HEK293 (cell line): ENCODE data around the gene ARGLU1.

Experiments used
- CTCF ChIA-PET: fragments of 350-600 bp; formaldehyde crosslinking; extraction: SDS; loops from one replicate; lab custom pipeline; 2021; ENCODE audit warnings: antibody characterized with exemption; lab: Yijun Ruan, JAX
- POLR2A ChIA-PET: fragments of 300-600 bp; formaldehyde crosslinking; extraction: SDS; loops from one replicate; lab custom pipeline; 2020; ENCODE audit warnings: antibody characterized with exemption, inconsistent platforms; lab: Yijun Ruan, JAX
- H3K27ac ChIP-seq: fragments of 200-500 bp; sonication (Bioruptor generic); 2 replicates; pipeline ENCODE4 v1.5.1; 2014; ENCODE audit warnings: low read depth, low read length, control low read depth, inconsistent platforms; ENCODE audit errors: extremely low read depth
- H3K36me3 ChIP-seq, 2 experiments: fragments of 200-500 bp in 1 of 2; sonication (Bioruptor generic) in 1 of 2; 1 replicate in 1 of 2; 2 replicates in 1 of 2; pipeline ENCODE4 v1.5.1; 2014 to 2017; ENCODE audit warnings: inconsistent platforms in 2 of 2, low read length in 2 of 2; ENCODE audit not compliant: control insufficient read depth in 2 of 2, insufficient read depth in 1 of 2
- H3K4me1 ChIP-seq: fragments of 200-500 bp; sonication (Bioruptor generic); 2 replicates; pipeline ENCODE4 v1.5.1; 2014; ENCODE audit warnings: mild to moderate bottlenecking, low read length, inconsistent platforms; ENCODE audit not compliant: control insufficient read depth, insufficient read depth
- H3K4me3 ChIP-seq: 2 replicates; pipeline ENCODE4 v1.5.1; 2011; ENCODE audit warnings: low read depth, mild to moderate bottlenecking, control low read depth, low read length, moderate library complexity
- H3K9me3 ChIP-seq: fragments of 200-500 bp; sonication (Bioruptor generic); 2 replicates; pipeline ENCODE4 v1.5.1; 2014; ENCODE audit warnings: low read depth, low read length, inconsistent platforms; ENCODE audit not compliant: control insufficient read depth, insufficient read depth
- BCL11A ChIP-seq: fragments of 450-650 bp; formaldehyde crosslinking; IDR thresholded peaks from 2 replicates; pipeline ENCODE4 v1.5.1; 2016; ENCODE audit warnings: low read depth, missing biosample characterization, missing genetic modification characterization
- GLIS2 ChIP-seq: fragments of 450-650 bp; formaldehyde crosslinking; IDR thresholded peaks from 2 replicates; pipeline ENCODE4 v1.5.1; 2016; ENCODE audit warnings: missing biosample characterization, missing genetic modification characterization
- HIC1 ChIP-seq: fragments of 450-650 bp; formaldehyde crosslinking; IDR thresholded peaks from 2 replicates; pipeline ENCODE4 v1.5.1; 2016; ENCODE audit warnings: missing biosample characterization, missing genetic modification characterization
- KLF1 ChIP-seq: fragments of 450-650 bp; formaldehyde crosslinking; IDR thresholded peaks from 2 replicates; pipeline ENCODE4 v1.5.1; 2016; ENCODE audit warnings: missing biosample characterization, missing genetic modification characterization
- PBX3 ChIP-seq: sonication (generic); formaldehyde crosslinking; IDR thresholded peaks from 2 replicates; pipeline ENCODE4 v1.8.1; 2022; ENCODE audit warnings: mild to moderate bottlenecking, moderate library complexity, missing genetic modification reagents
- ZBTB1 ChIP-seq: fragments of 450-650 bp; formaldehyde crosslinking; IDR thresholded peaks from 2 replicates; pipeline ENCODE4 v1.5.1; 2016; ENCODE audit warnings: missing biosample characterization, missing genetic modification characterization
- ZBTB21 ChIP-seq: fragments of 450-650 bp; formaldehyde crosslinking; IDR thresholded peaks from 2 replicates; pipeline ENCODE4 v1.5.1; 2017; ENCODE audit warnings: missing biosample characterization, missing genetic modification characterization
- ZFP41 ChIP-seq: fragments of 450-650 bp; formaldehyde crosslinking; IDR thresholded peaks from 2 replicates; pipeline ENCODE4 v1.5.1; 2016; ENCODE audit warnings: missing biosample characterization, missing genetic modification characterization, borderline replicate concordance
- ZNF169 ChIP-seq: fragments of 450-650 bp; formaldehyde crosslinking; IDR thresholded peaks from 2 replicates; pipeline ENCODE4 v1.5.1; 2016; ENCODE audit warnings: missing biosample characterization, missing genetic modification characterization
- ZNF175 ChIP-seq: fragments of 450-650 bp; formaldehyde crosslinking; IDR thresholded peaks from 2 replicates; pipeline ENCODE4 v1.5.1; 2016; ENCODE audit warnings: missing biosample characterization, missing genetic modification characterization
- ZNF239 ChIP-seq: fragments of 450-650 bp; formaldehyde crosslinking; IDR thresholded peaks from 2 replicates; pipeline ENCODE4 v1.5.1; 2016; ENCODE audit warnings: missing biosample characterization, missing genetic modification characterization
- ZNF248 ChIP-seq: fragments of 450-650 bp; formaldehyde crosslinking; IDR thresholded peaks from 2 replicates; pipeline ENCODE4 v1.5.1; 2017; ENCODE audit warnings: missing biosample characterization, missing genetic modification characterization
- ZNF26 ChIP-seq: fragments of 450-650 bp; formaldehyde crosslinking; IDR thresholded peaks from 2 replicates; pipeline ENCODE4 v1.5.1; 2016; ENCODE audit warnings: missing biosample characterization, missing genetic modification characterization
- ZNF302 ChIP-seq: fragments of 450-650 bp; formaldehyde crosslinking; IDR thresholded peaks from 2 replicates; pipeline ENCODE4 v1.5.1; 2016; ENCODE audit warnings: missing biosample characterization, missing genetic modification characterization, low read depth
- ZNF37A ChIP-seq: fragments of 450-650 bp; IDR thresholded peaks from 2 replicates; pipeline ENCODE4 v1.5.1; 2018; ENCODE audit warnings: missing biosample characterization, missing genetic modification characterization
- ZNF404 ChIP-seq: fragments of 450-650 bp; formaldehyde crosslinking; IDR thresholded peaks from 2 replicates; pipeline ENCODE4 v1.5.1; 2017; ENCODE audit warnings: missing biosample characterization, missing genetic modification characterization
- ZNF501 ChIP-seq: fragments of 450-650 bp; formaldehyde crosslinking; IDR thresholded peaks from 2 replicates; pipeline ENCODE4 v1.5.1; 2016; ENCODE audit warnings: missing biosample characterization, missing genetic modification characterization
- ZNF544 ChIP-seq: fragments of 450-650 bp; formaldehyde crosslinking; IDR thresholded peaks from 2 replicates; pipeline ENCODE4 v1.5.0; 2017; ENCODE audit warnings: missing biosample characterization, missing genetic modification characterization
- ZNF549 ChIP-seq: fragments of 450-650 bp; IDR thresholded peaks from 2 replicates; pipeline ENCODE4 v1.5.1; 2018; ENCODE audit warnings: missing biosample characterization, missing genetic modification characterization, mild to moderate bottlenecking, inconsistent platforms, moderate library complexity
- ZNF555 ChIP-seq: fragments of 450-650 bp; formaldehyde crosslinking; conservative IDR thresholded peaks from 2 replicates; pipeline ENCODE4 v1.5.1; 2017; ENCODE audit warnings: missing biosample characterization, mild to moderate bottlenecking, missing genetic modification characterization, inconsistent platforms
- ZNF621 ChIP-seq: fragments of 450-650 bp; formaldehyde crosslinking; IDR thresholded peaks from 2 replicates; pipeline ENCODE4 v1.5.1; 2017; ENCODE audit warnings: missing biosample characterization, missing genetic modification characterization
- ZNF658 ChIP-seq: fragments of 450-650 bp; formaldehyde crosslinking; IDR thresholded peaks from 2 replicates; pipeline ENCODE4; 2016; ENCODE audit warnings: missing biosample characterization, missing genetic modification characterization
- ZNF837 ChIP-seq: fragments of 450-650 bp; formaldehyde crosslinking; IDR thresholded peaks from 2 replicates; pipeline ENCODE4 v1.5.1; 2016; ENCODE audit warnings: missing biosample characterization, missing genetic modification characterization
- TF ChIP-seq, protein P1 (sequence below): fragments of 450-650 bp; formaldehyde crosslinking; IDR thresholded peaks from 2 replicates; pipeline ENCODE4 v1.5.1; 2016; ENCODE audit warnings: missing biosample characterization, missing genetic modification characterization, low read depth
- TF ChIP-seq, protein P2 (sequence below): fragments of 450-650 bp; formaldehyde crosslinking; IDR thresholded peaks from 2 replicates; pipeline ENCODE4 v1.5.1; 2016; ENCODE audit warnings: missing biosample characterization, missing genetic modification characterization

The ARGLU1 gene

DNA sequence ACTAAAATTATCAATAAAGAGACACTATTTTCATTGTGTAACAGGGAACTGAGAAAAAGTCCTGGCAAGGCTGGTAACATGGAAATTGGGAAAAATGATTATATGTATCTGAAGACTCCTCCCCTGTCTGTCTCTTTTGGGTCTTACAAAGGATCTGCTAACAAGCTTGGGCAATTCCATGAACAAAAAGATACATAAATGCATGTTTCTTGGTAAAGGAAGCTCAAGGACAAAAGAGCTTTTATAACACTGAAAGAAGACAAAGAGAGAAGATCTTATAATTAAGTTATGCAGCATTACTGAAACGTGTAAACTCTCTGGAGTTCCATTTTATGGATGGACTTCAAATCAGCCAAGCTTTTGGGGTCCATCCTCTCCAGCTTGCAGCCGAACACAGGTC lies 61.7 kb downstream of the ARGLU1 start:
- Histone ChIP-seq H3K36me3 (peaks cover 7 to 50% of the 10 kb centered on the region in 2 experiments), H3K4me3 (no peak overlapping the region), H3K27ac (no peak overlapping the region), H3K9me3 (no peaks in the 10 kb centered on the region), H3K4me1 (no peaks in the 10 kb centered on the region; the same call in 1 of the 2 replicates)
- TF ChIP-seq ZNF37A (no peak), KLF1 (no peak)
- CTCF ChIA-PET: interaction anchor here (0.6 to 0.7 kb wide), 2 partner anchors 12 to 866 kb away, joined by 3 read pairs; no protein-coding TSS in a partner anchor
- POLR2A ChIA-PET: no interaction called here

GRCh38 chr13:106505732-106506131 lies 62.2 kb downstream of the ARGLU1 start:
- Histone ChIP-seq H3K36me3 (peaks cover 2 to 48% of the 10 kb centered on the region in 2 experiments; a peak in 2 of 3 replicates), H3K4me3 (no peak overlapping the region), H3K27ac (no peak overlapping the region), H3K4me1 (no peaks in the 10 kb centered on the region; the same call in 1 of the 2 replicates), H3K9me3 (no peaks in the 10 kb centered on the region)
- TF ChIP-seq ZNF169 (tag by site-specific recombination) (no peak), ZBTB1 (no peak), ZNF501 (tag by site-specific recombination) (no peak), ZFP41 (tag by site-specific recombination) (no peak), BCL11A (tag by site-specific recombination) (no peak)
- ChIA-PET CTCF (interaction anchor here (0.6 to 0.7 kb wide), 2 partner anchors 11 to 866 kb away, joined by 3 read pairs; no protein-coding TSS in a partner anchor), POLR2A (no interaction called here)

GRCh38 chr13:106505295-106505694 lies 62.6 kb downstream of the ARGLU1 start:
- TF ChIP-seq ZNF544 (tag by site-specific recombination) (no peak), GLIS2 (tag by site-specific recombination) (no peak), PBX3 (CRISPR knock-in tag) (no peak), ZNF658 (tag by site-specific recombination) (no peak), ZNF549 (tag by site-specific recombination) (no peak), ZNF248 (tag by site-specific recombination) (no peak), ZNF621 (tag by site-specific recombination) (no peak), ZNF404 (no peak), HIC1 (tag by site-specific recombination) (no peak), ZNF239 (no peak), ZBTB21 (no peak), ZNF302 (tag by site-specific recombination) (no peak), ZNF175 (tag by site-specific recombination) (no peak), ZNF837 (tag by site-specific recombination) (no peak), ZNF555 (tag by site-specific recombination) (no peak), ZNF26 (tag by site-specific recombination) (no peak)
- TF ChIP-seq, protein P1, sequence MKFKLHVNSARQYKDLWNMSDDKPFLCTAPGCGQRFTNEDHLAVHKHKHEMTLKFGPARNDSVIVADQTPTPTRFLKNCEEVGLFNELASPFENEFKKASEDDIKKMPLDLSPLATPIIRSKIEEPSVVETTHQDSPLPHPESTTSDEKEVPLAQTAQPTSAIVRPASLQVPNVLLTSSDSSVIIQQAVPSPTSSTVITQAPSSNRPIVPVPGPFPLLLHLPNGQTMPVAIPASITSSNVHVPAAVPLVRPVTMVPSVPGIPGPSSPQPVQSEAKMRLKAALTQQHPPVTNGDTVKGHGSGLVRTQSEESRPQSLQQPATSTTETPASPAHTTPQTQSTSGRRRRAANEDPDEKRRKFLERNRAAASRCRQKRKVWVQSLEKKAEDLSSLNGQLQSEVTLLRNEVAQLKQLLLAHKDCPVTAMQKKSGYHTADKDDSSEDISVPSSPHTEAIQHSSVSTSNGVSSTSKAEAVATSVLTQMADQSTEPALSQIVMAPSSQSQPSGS (tag by site-specific recombination): no peak
- TF ChIP-seq, protein P2, sequence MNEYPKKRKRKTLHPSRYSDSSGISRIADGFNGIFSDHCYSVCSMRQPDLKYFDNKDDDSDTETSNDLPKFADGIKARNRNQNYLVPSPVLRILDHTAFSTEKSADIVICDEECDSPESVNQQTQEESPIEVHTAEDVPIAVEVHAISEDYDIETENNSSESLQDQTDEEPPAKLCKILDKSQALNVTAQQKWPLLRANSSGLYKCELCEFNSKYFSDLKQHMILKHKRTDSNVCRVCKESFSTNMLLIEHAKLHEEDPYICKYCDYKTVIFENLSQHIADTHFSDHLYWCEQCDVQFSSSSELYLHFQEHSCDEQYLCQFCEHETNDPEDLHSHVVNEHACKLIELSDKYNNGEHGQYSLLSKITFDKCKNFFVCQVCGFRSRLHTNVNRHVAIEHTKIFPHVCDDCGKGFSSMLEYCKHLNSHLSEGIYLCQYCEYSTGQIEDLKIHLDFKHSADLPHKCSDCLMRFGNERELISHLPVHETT (tag by site-specific recombination): no peak
- ChIA-PET CTCF (no interaction called here), POLR2A (no interaction called here)
- Histone ChIP-seq H3K36me3 (peaks cover 0 to 46% of the 10 kb centered on the region in 2 experiments; a peak in 2 of 3 replicates), H3K9me3 (no peaks in the 10 kb centered on the region), H3K27ac (no peak overlapping the region), H3K4me1 (peaks cover 3% of the 10 kb centered on the region), H3K4me3 (no peak overlapping the region)
